UCSD-AML1 (cell line): ENCODE measurements around the gene MSH6.
"Not testable (repeated sequence)": the region's sequence is repeated elsewhere in the genome, so short reads cannot be mapped to it uniquely, and the experiment has no call there.

ENCODE experiments used
- DNase-seq: peaks from one replicate; lab custom pipeline; 2025; ENCODE audit not compliant: unreplicated experiment; lab: John Stamatoyannopoulos, UW

MSH6 gene

DNA sequence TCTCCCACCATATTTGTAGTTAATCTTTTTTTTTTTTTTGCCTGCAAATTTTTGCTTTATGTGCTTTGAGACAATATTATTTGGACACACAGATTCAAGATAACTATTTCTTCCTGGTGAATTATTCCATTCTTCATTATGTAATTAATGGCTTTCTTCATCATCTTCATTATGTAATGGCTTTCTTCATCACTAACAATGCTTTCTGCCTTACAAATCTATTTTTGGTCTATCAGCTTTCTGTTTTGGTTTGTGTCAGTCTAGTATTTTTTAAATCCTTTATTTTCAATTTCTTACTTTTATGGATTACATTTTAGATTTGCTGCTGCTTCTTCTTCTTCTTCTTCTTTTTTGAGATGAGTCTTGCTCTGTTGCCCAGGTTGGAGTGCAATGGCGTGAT is 60.5 kb downstream of the MSH6 start:
- no peak for DNase-seq

GRCh38 chr2:47844162-47844561 is 61.2 kb downstream of the MSH6 start:
- no peak for DNase-seq

- no peak for DNase-seq
Observed at GRCh38 chr2:47849368-47849767, 66.4 kb downstream of the MSH6 start.

DNA sequence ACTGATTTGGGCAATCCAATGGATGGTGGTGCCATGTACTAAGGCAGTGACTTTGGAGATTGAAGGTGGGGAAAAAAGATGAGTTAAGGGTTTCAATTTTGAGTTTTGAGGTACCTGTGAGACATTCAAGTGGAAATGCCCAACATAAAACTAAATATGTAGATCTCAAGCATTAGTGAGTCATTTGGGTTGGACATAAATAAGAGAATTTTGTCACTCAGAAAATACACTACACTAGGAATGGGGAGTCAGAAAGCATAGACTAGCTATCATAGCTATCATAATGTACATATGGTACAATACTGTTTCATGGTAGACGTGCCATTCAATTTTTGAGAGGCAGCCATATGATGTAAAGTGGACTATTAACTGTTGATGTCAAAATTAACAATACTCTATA is 67.3 kb downstream of the MSH6 start:
- no peak for DNase-seq

DNA sequence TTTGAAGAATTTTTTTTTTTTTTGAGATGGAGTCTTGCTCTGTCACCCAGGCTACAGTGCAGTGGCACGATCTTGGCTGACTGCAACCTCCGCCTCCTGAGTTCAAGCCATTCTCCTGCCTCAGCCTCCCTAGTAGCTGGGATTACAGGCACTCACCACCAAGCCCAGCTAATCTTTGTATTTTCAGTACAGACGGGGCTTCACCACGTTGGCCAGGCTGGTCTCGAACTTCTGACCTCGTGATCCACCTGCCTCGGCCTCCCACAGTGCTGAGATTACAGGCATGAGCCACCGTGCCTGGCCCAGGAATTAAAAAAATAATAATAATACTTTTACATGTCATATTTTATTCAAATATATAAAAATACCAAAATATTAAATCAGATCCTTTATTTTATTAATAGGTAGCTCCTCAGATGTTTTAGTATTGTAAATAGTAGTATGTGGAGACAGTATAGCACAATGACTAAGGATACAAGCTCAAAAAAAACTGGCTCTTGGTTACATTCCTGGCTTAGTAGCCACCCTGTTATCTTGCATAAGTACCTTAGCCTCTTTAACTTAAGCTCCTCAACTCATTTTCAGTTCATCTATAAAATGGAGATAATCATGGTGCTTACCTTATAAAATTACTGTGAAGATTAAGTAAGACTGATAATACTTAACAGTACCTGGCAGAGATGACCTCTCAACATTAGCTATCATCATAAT is 70.3 kb downstream of the MSH6 start:
- DNase-seq = not testable (repeated sequence)
